ENCODE measurements around the gene BRCA2.

GRCh38 chr13:32419862-32420261 is 104.6 kb downstream of the BRCA2 start:
- no peak for TF ChIP-seq EZH2 (IDR thresholded peaks at IDR 0.05; ENCODE audit: insufficient read depth, poor library complexity, severe bottlenecking)
- no peak for TF ChIP-seq EZH2phosphoT487 (IDR thresholded peaks at IDR 0.05; ENCODE audit: insufficient read depth, low read depth)

All from GM23248 (cell line).